Liver (tissue), 9 donors: ENCODE data around the gene MRLN. TPM values are rescaled to one million over a fixed set of nuclear protein-coding genes. Genes with fewer than 3 reads are reported as not detected.

ENCODE experiments used
- DNase-seq: peaks from one replicate; pipeline ENCODE4 v3.0.0-alpha.2; 2017; ENCODE audit warnings: low spot score
- H3K27ac ChIP-seq, 2 donors: one replicate each; pipeline ENCODE4 v1.7.0; 2013; ENCODE audit warnings: inconsistent platforms in 2 of 2, low read length in 2 of 2, control low read depth in 1 of 2, low read depth in 1 of 2, mild to moderate bottlenecking in 1 of 2
- H3K27me3 ChIP-seq, 4 donors: one replicate each; pipeline versions ENCODE4 v1.6.1 to v1.7.0; 2013; ENCODE audit warnings: low read length in 3 of 4, inconsistent platforms in 1 of 4, mild to moderate bottlenecking in 1 of 4, moderate library complexity in 1 of 4; ENCODE audit not compliant: control insufficient read depth in 4 of 4, insufficient read depth in 4 of 4
- H3K36me3 ChIP-seq, 4 donors: one replicate each; pipeline versions ENCODE4 v1.6.1 to v1.7.0; 2013; ENCODE audit warnings: low read length in 3 of 4, mild to moderate bottlenecking in 3 of 4, low read depth in 1 of 4, moderate library complexity in 1 of 4; ENCODE audit not compliant: control insufficient read depth in 4 of 4, insufficient read depth in 3 of 4
- H3K4me1 ChIP-seq, 4 donors: one replicate each; pipeline versions ENCODE4 v1.6.1 to v1.7.0; 2013; ENCODE audit warnings: low read length in 3 of 4, mild to moderate bottlenecking in 3 of 4, moderate library complexity in 1 of 4; ENCODE audit not compliant: control insufficient read depth in 4 of 4, insufficient read depth in 4 of 4
- H3K4me3 ChIP-seq, 3 donors: one replicate each; pipeline versions ENCODE4 v1.6.1 to v1.7.0; 2013; ENCODE audit warnings: low read length in 3 of 3, control low read depth in 1 of 3, low read depth in 1 of 3, mild to moderate bottlenecking in 1 of 3
- H3K9ac ChIP-seq, 2 donors: one replicate each; pipeline ENCODE4 v1.7.0; 2013; ENCODE audit warnings: low read length in 2 of 2, mild to moderate bottlenecking in 2 of 2, moderate library complexity in 2 of 2, control low read depth in 1 of 2, low read depth in 1 of 2
- H3K9me3 ChIP-seq, 4 donors: one replicate each; pipeline versions ENCODE4 v1.6.1 to v1.7.0; 2013; ENCODE audit warnings: low read length in 3 of 4; ENCODE audit not compliant: control insufficient read depth in 4 of 4
- ATF3 ChIP-seq: IDR thresholded peaks from 2 replicates; pipeline ENCODE4 v1.6.1; 2016; ENCODE audit warnings: antibody characterized with exemption
- CTCF ChIP-seq: fragments of 150-350 bp; IDR thresholded peaks from 2 replicates; pipeline ENCODE4 v1.5.1; 2017; ENCODE audit warnings: improper control_type of control experiment, low read depth, low read length; ENCODE audit not compliant: missing input control
- EGR1 ChIP-seq, 2 donors: IDR thresholded peaks; 2 replicates each; pipeline ENCODE4 v1.6.1; 2016 to 2018; ENCODE audit warnings: antibody characterized with exemption in 2 of 2, low read depth in 2 of 2
- FOXA1 ChIP-seq: IDR thresholded peaks from 2 replicates; pipeline ENCODE4 v1.6.1; 2016; ENCODE audit warnings: antibody characterized with exemption
- FOXA2 ChIP-seq: IDR thresholded peaks from 2 replicates; pipeline ENCODE4 v1.6.1; 2016; ENCODE audit warnings: antibody characterized with exemption
- GABPA ChIP-seq, 2 donors: IDR thresholded peaks in 1 of 2; conservative IDR thresholded peaks in 1 of 2; 2 replicates each; pipeline ENCODE4 v1.6.1; 2016; ENCODE audit warnings: antibody characterized with exemption in 2 of 2, mild to moderate bottlenecking in 1 of 2, moderate library complexity in 1 of 2
- HNF4A ChIP-seq, 2 donors: conservative IDR thresholded peaks; 2 replicates each; pipeline ENCODE4 v1.6.1; 2016; ENCODE audit warnings: antibody characterized with exemption in 2 of 2, mild to moderate bottlenecking in 2 of 2
- HNF4G ChIP-seq: IDR thresholded peaks from 2 replicates; pipeline ENCODE4 v1.6.1; 2016; ENCODE audit warnings: antibody characterized with exemption
- JUND ChIP-seq, 2 donors: IDR thresholded peaks; 2 replicates each; pipeline ENCODE4 v1.6.1; 2016; ENCODE audit warnings: antibody characterized with exemption in 2 of 2
- MAX ChIP-seq: IDR thresholded peaks from 2 replicates; pipeline ENCODE4 v1.6.1; 2016; ENCODE audit warnings: antibody characterized with exemption
- NR2F2 ChIP-seq: IDR thresholded peaks from 2 replicates; pipeline ENCODE4 v1.6.1; 2016; ENCODE audit warnings: antibody characterized with exemption
- RAD21 ChIP-seq, 2 donors: IDR thresholded peaks; 2 replicates each; pipeline ENCODE4 v1.6.1; 2016; ENCODE audit warnings: antibody characterized with exemption in 2 of 2, mild to moderate bottlenecking in 2 of 2
- REST ChIP-seq: IDR thresholded peaks from 2 replicates; pipeline ENCODE4 v1.6.1; 2016; ENCODE audit warnings: antibody characterized with exemption, mild to moderate bottlenecking
- RXRA ChIP-seq, 2 donors: IDR thresholded peaks; 2 replicates each; pipeline ENCODE4 v1.6.1; 2017 to 2018; ENCODE audit warnings: antibody characterized with exemption in 2 of 2, mild to moderate bottlenecking in 1 of 2
- SP1 ChIP-seq: IDR thresholded peaks from 2 replicates; pipeline ENCODE4 v1.6.1; 2018; ENCODE audit warnings: antibody characterized with exemption, mild to moderate bottlenecking
- TAF1 ChIP-seq: conservative IDR thresholded peaks from 2 replicates; pipeline ENCODE4 v1.6.1; 2016; ENCODE audit warnings: antibody characterized with exemption, mild to moderate bottlenecking
- YY1 ChIP-seq: IDR thresholded peaks from 2 replicates; pipeline ENCODE4 v1.6.1; 2016; ENCODE audit warnings: antibody characterized with exemption, mild to moderate bottlenecking
- ZBTB33 ChIP-seq: IDR thresholded peaks from 2 replicates; pipeline ENCODE4 v1.6.1; 2016; ENCODE audit warnings: antibody characterized with exemption
- WGBS: extraction: QIAGEN DNeasy Blood & Tissue Kit; methylation state at CpG from one replicate; pipeline ENCODE4 v1.1.7; 2013; 5-methylcytosine and 5-hydroxymethylcytosine counted together
- polyA plus RNA-seq, 2 donors: library from polyadenylated mRNA; stranded (reverse) in 1 of 2; unstranded in 1 of 2; fragments of 200-250 nt in 1 of 2; fragments of >200 nt in 1 of 2; fragmentation: Nextera tagmentation in 1 of 2; extraction: Ambion mirVana in 1 of 2; gene quantifications; one replicate each; pipeline versions ENCODE4 v1.2.1 to v1.2.3, GENCODE V29; 2013 to 2015
- total RNA-seq, 2 donors: library from RNA; depleted of rRNA; stranded (reverse); fragments of >200 nt; gene quantifications; one replicate each; pipeline ENCODE4 v1.2.3, GENCODE V29; 2014
- donor health status: healthy.
- donor health status: healthy.
- donor health status: healthy.
- donor health status: healthy.
- donor health status: healthy.

The MRLN gene
- total and polyA plus RNA-seq, 4 donors: not detected

GRCh38 chr10:59770689-59771088 is 17.4 kb upstream of the MRLN start:
- Histone ChIP-seq H3K27ac (no peak overlapping the region), H3K27me3 (no peaks in the 10 kb centered on the region), H3K9me3 (no peaks in the 10 kb centered on the region), H3K36me3 (no peaks in the 10 kb centered on the region), H3K9ac (no peak overlapping the region), H3K4me1 (no peaks in the 10 kb centered on the region), H3K4me3 (no peak overlapping the region)
- 96% methylated on average over 11 of the region's 11 CpGs for WGBS
- DNase-seq: no peak
- TF ChIP-seq YY1: no peak
- TF ChIP-seq JUND (IDR thresholded peaks at IDR 0.05): no peak
- TF ChIP-seq FOXA2: no peak
- no peak for TF ChIP-seq ATF3

GRCh38 chr10:59762505-59762904 is 9.2 kb upstream of the MRLN start:
- DNase-seq: no peak
- Histone ChIP-seq H3K4me3 (no peak overlapping the region), H3K4me1 (no peaks in the 10 kb centered on the region), H3K9ac (no peak overlapping the region), H3K27me3 (no peaks in the 10 kb centered on the region), H3K27ac (no peak overlapping the region), H3K36me3 (no peaks in the 10 kb centered on the region), H3K9me3 (peaks cover 0 to 1% (median 0%) of the 10 kb centered on the region in 4 donors)
- WGBS: 58% methylated on average over 2 of the region's 2 CpGs
- TF ChIP-seq ZBTB33 (no peak), RXRA (IDR thresholded peaks at IDR 0.05) (no peak), ATF3 (no peak), YY1 (no peak), HNF4G (no peak), CTCF (no peak), REST (no peak), FOXA1 (no peak), MAX (no peak), EGR1 (IDR thresholded peaks at IDR 0.05; ENCODE audit: low read depth in 2 of 2) (no peak), NR2F2 (no peak), FOXA2 (no peak), GABPA (IDR thresholded peaks at IDR 0.05 in 1 of 2, conservative IDR thresholded peaks at IDR 0.05 in 1 of 2) (no peak), RAD21 (IDR thresholded peaks at IDR 0.05) (no peak), SP1 (no peak), HNF4A (conservative IDR thresholded peaks at IDR 0.05) (no peak), TAF1 (no peak), JUND (IDR thresholded peaks at IDR 0.05) (no peak)
